ENCODE results near the gene NOTCH4.
"Not testable (repeated sequence)": the region's sequence is repeated elsewhere in the genome, so short reads cannot be mapped to it uniquely, and the experiment has no call there.

NOTCH4 gene

GRCh38 chr6:32223258-32224235 lies at the start of gene NOTCH4:
Gene NOTCH4, minus strand, starts transcription at chr6:32224067. Its CDS starts 139 bp downstream, at chr6:32223928.
- no peak for DNase-seq (ENCODE audit: low read depth)

DNA sequence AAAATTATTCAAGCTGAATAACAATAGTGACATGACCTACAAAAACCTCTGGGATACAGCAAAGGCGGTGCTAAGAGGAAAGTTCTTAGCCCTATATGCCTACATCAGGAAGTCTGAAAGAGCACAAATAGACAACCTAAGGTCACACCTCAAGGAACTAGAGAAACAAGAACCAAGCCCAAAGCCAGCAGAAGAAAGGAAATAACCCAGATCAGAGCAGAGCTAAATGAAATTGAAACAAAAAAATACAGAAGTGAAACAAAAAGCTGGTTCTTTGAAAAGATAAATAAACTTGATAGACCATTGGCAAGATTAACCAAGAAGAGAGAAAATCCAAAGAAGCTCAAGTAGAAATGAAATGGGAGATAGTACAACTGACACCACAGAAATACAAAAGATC lies 47.6 kb upstream of the NOTCH4 start:
- no peak for DNase-seq (ENCODE audit: low read depth)

- DNase-seq (ENCODE audit: low read depth), result not testable (repeated sequence)
Measured at GRCh38 chr6:32268459-32268858, 44.6 kb upstream of the NOTCH4 start.

DNA sequence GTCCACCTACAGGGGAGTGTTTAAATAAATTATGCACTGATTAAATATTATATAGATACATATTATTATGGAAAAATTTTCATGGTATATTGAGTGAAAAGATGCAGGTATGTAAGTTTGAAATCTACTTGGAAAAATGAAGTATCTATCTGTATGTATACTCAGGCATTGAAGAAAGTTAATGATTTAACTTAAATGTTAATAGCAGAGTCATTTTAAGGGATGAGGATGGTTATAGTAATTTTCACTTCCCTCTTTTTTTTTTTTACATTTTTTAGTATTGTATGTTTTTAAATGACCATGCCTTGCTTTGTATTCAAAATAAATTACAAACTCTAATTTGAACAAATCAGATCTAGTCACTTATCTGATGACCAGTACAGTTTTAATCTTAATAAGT lies 43.2 kb upstream of the NOTCH4 start:
- no peak for DNase-seq (ENCODE audit: low read depth)

DNA sequence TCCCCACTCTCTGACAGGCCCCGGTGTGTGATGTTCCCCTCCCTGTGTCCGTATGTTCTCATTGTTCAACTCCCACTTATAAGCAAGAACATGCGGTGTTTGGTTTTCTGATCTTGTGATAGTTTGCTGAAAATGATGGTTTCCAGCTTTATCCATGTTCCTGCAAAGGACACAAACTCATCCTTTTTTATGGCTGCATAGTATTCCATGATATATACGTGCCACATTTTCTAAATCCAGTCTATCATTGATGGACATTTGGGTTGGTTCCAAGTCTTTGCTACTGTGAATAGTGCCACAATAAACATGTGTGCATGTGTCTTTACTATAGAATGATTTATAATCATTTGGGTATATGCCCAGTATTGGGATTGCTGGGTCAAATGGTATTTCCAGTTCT lies 33.4 kb upstream of the NOTCH4 start:
- DNase-seq (ENCODE audit: low read depth), result not testable (repeated sequence)

- DNase-seq (ENCODE audit: low read depth), result peak; percentile 67
Measured at GRCh38 chr6:32255199-32256153, 31.6 kb upstream of the NOTCH4 start.

- DNase-seq (ENCODE audit: low read depth), result no peak
Measured at GRCh38 chr6:32254761-32255198, 30.9 kb upstream of the NOTCH4 start.

DNA sequence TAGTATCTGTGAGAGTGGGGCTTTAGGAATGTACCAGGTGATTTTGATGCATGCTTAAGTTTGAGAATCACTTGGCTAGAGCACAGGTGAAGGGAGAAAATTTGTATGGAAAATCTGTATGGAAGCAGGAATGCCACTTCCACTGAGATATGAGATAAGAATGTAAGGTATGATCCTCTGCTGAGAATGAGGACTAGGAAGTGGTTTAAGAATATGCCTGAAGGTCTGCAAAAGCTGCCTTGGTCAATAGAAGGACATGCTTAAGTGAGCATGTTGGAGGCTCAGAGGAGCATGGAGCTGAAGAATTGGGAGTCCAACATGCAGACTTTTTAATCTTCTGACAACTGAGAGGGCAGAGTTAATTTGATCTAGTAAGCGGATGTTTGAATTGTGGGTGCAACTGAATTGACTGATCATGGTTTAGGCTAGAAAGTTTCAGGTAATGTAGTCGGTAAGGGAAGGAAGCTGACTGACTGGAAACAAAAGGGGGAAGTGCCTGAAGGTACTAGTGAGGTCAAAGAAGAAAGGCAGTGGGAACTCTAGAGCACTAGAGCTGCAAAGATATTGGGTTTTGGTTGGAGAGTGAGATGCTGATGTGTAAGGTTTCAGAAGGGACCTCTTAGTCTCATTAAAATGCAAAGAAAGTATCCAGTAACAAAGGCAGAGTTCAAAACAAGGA lies 28.6 kb upstream of the NOTCH4 start:
- DNase-seq (ENCODE audit: low read depth), result no peak

DNA sequence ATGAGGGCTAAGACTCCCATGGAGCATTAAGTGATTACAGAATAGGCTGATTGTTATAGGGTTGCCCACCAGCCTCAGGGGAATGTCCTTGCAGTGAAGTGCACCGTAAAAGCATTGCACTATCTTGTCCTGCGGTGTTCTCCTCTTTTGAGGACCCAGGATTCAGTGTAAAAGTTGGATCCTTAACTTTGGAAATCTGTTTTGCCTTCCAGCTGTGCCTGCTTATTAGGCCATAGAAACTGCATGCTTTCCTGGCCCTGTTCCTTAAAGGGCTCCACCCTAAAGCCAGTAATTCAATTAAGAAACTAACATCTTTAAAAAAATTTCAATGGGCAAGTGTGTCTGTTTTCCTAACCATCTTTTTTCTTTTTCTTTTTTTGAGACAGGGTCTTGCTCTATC lies 25.4 kb upstream of the NOTCH4 start:
- DNase-seq (ENCODE audit: low read depth), result no peak

- DNase-seq (ENCODE audit: low read depth), result no peak
Measured at GRCh38 chr6:32247401-32247800, 23.5 kb upstream of the NOTCH4 start.

GRCh38 chr6:32244946-32245398 lies 21.1 kb upstream of the NOTCH4 start:
- peak; percentile 47 for DNase-seq (ENCODE audit: low read depth)

- DNase-seq (ENCODE audit: low read depth), result no peak
Measured at GRCh38 chr6:32244270-32244669, 20.4 kb upstream of the NOTCH4 start.

DNA sequence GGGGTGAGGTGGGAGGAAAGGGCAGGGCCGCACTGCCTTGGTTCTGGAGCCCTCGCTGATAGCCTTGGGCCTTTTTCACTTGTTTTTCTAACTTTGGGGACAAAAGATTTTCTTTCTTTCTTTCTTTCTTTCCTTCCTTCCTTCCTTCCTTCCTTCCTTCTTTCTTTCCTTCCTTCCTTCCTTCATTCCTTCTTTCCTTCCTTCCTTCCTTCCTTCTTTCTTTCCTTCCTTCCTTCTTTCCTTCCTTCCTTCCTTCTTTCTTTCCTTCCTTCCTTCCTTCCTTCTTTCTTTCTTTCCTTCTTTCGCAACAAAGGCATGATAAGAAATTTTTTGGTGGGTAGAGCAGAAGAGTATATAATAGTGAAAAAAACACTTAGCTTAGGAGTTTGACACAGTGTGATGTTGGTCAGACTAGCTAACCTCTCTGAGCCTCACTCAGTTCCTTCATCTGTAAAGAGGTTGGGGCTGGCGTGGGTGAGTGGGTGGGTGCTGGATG lies 18.5 kb upstream of the NOTCH4 start:
- DNase-seq (ENCODE audit: low read depth), result not testable (repeated sequence)

- DNase-seq (ENCODE audit: low read depth), result no peak
Measured at GRCh38 chr6:32240686-32241085, 16.8 kb upstream of the NOTCH4 start.

GRCh38 chr6:32239462-32239861 lies 15.6 kb upstream of the NOTCH4 start:
- DNase-seq (ENCODE audit: low read depth), result no peak

DNA sequence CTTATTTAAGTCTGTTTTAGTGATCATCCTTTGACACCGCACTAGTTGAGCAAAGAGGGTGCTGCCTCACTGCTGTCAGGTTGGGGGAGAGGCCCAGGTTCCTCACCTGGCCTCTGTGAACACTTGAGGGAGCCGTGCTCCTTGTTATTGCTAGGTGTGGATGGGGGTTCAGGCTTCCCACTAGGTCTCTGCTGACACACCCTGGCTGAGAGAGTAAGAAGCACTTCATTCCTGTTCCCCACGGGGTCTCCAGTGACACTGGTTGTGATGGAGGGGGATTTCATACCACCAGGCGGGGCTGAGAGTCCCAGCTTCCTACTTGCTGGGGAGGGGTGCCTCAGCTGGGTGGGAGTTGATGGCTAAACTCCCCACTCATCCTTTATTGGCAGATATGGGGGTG lies 11.1 kb upstream of the NOTCH4 start:
- no peak for DNase-seq (ENCODE audit: low read depth)

DNA sequence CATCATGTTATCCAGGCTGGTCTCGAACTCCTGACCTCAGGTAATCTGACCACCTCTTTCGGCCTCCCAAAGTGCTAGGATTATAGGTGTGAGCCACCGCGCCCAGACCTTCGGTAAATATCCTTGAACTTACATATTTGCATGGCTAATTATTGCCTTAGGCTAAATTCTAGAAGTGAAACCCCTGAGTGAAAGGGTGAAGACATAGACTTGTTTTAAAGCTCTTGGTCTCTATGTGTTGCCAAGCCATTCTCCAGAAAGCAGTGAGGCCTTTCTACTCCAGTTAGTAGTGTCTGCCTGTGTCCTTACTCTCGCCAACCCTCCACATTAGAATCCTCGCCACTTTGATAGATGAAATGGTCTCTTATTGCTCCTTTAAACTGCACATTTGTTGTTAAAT lies 2.6 kb upstream of the NOTCH4 start:
- no peak for DNase-seq (ENCODE audit: low read depth)

- DNase-seq (ENCODE audit: low read depth), result no peak
Measured at GRCh38 chr6:32224696-32225095, 829 bp upstream of the NOTCH4 start.

- no peak for DNase-seq (ENCODE audit: low read depth)
Measured at GRCh38 chr6:32222333-32223230, 1.3 kb downstream of the NOTCH4 start.

DNA sequence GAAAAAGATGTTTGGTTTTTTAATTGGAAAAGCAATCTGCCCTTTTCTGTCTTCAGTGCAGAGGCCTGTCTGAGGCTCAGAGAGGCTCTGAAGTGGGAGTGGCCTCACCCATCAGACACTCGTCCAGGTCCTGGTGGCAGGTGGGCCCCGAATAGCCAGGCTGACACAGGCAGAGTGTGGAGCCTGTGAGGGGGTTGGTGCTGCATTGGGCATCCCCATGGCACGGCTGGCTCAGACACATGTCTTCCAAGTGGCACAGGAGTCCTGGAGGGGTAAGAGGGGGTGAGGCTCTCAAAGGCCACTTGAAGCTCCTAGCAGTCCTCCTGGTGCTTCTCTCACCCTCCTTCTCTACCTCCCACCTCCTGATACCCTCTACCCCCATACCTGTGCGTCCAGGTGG lies 3.8 kb downstream of the NOTCH4 start:
- DNase-seq (ENCODE audit: low read depth), result no peak

DNA sequence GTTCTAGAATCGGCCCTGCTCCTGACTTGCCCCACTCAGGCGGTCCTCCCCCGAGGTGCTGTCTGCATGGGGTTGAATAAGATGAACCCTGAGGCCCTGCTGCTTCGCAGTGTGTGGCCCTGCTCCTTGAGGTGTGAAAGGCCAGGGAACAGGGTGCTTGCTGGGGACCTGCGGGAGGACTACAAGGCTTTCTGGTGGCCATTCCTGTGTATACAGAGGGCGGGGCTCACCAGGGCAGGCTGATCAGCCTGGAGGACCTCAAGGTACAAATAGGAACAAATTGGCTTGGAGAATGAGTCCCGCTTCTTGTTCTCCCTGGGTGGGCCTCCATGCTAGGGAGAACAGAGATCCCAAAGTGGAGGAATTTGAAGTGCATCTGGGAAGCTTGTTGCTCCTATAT lies 5.7 kb downstream of the NOTCH4 start:
- no peak for DNase-seq (ENCODE audit: low read depth)

All from stimulated activated CD4-positive, alpha-beta T cell treated with anti-CD3 and anti-CD28 coated beads, Interleukin-2, amount 100 ng/mL, for 4 hours (primary cell).